HG02973 (cell line): ENCODE results near the gene TEX19.
"Not testable (repeated sequence)": the region's sequence is repeated elsewhere in the genome, so short reads cannot be mapped to it uniquely, and the experiment has no call there.

Experiments used
- ATAC-seq: cut with Tn5 transposase; IDR thresholded peaks from one replicate; pipeline ENCODE4 v1.9.1; 2021; ENCODE audit warnings: moderate library complexity; ENCODE audit not compliant: unreplicated experiment

The TEX19 gene

GRCh38 chr17:82373731-82374625 lies 14.9 kb downstream of the TEX19 start:
- ATAC-seq = no peak

- ATAC-seq = no peak
Measured at GRCh38 chr17:82374626-82375331, 15.7 kb downstream of the TEX19 start.

- ATAC-seq = no peak
Measured at GRCh38 chr17:82375359-82376041, 16.5 kb downstream of the TEX19 start.

- ATAC-seq = no peak
Measured at GRCh38 chr17:82376042-82376730, 17.1 kb downstream of the TEX19 start.

GRCh38 chr17:82377294-82377693 lies 18.2 kb downstream of the TEX19 start:
- not testable (repeated sequence) for ATAC-seq

- ATAC-seq = no peak
Measured at GRCh38 chr17:82377924-82378740, 19.1 kb downstream of the TEX19 start.

GRCh38 chr17:82378741-82379021 lies 19.6 kb downstream of the TEX19 start:
- ATAC-seq = no peak

GRCh38 chr17:82380860-82381702 lies 22.0 kb downstream of the TEX19 start:
- no peak for ATAC-seq

- ATAC-seq = not testable (repeated sequence)
Measured at GRCh38 chr17:82381703-82382009, 22.6 kb downstream of the TEX19 start.

GRCh38 chr17:82382220-82382932 lies 23.3 kb downstream of the TEX19 start:
- ATAC-seq = not testable (repeated sequence)

- no peak for ATAC-seq
Measured at GRCh38 chr17:82382933-82383255, 23.8 kb downstream of the TEX19 start.

- no peak for ATAC-seq
Measured at GRCh38 chr17:82383411-82383810, 24.4 kb downstream of the TEX19 start.

- ATAC-seq = no peak
Measured at GRCh38 chr17:82384051-82384729, 25.1 kb downstream of the TEX19 start.

GRCh38 chr17:82384730-82385481 lies 25.9 kb downstream of the TEX19 start:
- no peak for ATAC-seq

GRCh38 chr17:82385559-82386254 lies 26.7 kb downstream of the TEX19 start:
- ATAC-seq = no peak

GRCh38 chr17:82386255-82386831 lies 27.3 kb downstream of the TEX19 start:
- no peak for ATAC-seq
